ENCODE results near the gene DLGAP3.

DNA sequence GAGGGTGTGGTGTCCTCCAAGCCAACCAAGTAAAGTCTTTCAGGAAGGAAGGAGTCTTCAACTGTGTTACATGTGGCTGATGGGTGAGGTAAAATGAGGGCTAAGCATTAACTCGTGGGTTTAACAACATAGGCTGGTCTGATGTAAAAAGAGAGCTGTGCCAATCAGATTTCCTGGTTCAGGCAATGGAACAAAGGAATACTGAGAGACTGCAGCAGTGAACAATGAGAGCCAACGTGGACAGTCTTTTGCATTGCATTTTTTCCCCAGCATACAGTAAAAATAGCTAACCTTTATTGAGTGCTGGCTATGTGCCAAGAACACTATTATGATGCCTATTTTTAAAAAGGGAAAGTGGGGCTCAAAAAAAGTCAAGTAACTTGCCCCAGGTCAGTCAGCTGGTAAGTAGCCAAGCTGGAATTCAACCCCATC, 31.1 kb downstream of the DLGAP3 start:
- TF ChIP-seq JUN (IDR thresholded peaks at IDR 0.05; ENCODE audit: borderline replicate concordance, insufficient read depth, insufficient read length, low read depth) (no peak), POLR2A (IDR thresholded peaks at IDR 0.05; ENCODE audit: low read depth, low read length) (no peak)
